Left lung (tissue), 10 donors: ENCODE results near the gene SERAC1. TPM values are rescaled to one million over a fixed set of nuclear protein-coding genes. Genes with fewer than 3 reads are reported as not detected.

Experiments
- ATAC-seq: fragments of 200-7000 bp; cut with Tn5 transposase; one replicate; pipeline ENCODE4 v1.9.1; 2020; ENCODE audit warnings: moderate library complexity
- DNase-seq, 4 donors: peaks; one replicate each; pipeline ENCODE4 v3.0.0-alpha.2; 2013 to 2020
- H3K27ac ChIP-seq, 2 donors: fragments of 200-600 bp; sonication (generic) in 1 of 2; one replicate each; pipeline versions ENCODE4 v1.5.0 to v1.8.0; 2020 to 2021
- H3K27me3 ChIP-seq, 2 donors: fragments of 200-600 bp; sonication (generic) in 1 of 2; one replicate each; pipeline versions ENCODE4 v1.5.0 to v1.8.0; 2020 to 2021
- H3K36me3 ChIP-seq, 2 donors: fragments of 200-600 bp; sonication (generic) in 1 of 2; one replicate each; pipeline versions ENCODE4 v1.5.0 to v1.8.0; 2020 to 2021
- H3K4me1 ChIP-seq, 2 donors: fragments of 200-600 bp; one replicate each; pipeline ENCODE4 v1.8.0; 2021
- H3K4me3 ChIP-seq, 2 donors: fragments of 200-600 bp; sonication (generic) in 1 of 2; one replicate each; pipeline versions ENCODE4 v1.5.0 to v1.8.0; 2020 to 2021; ENCODE audit warnings: mild to moderate bottlenecking in 1 of 2
- H3K9me3 ChIP-seq, 2 donors: fragments of 200-600 bp; sonication (generic) in 1 of 2; one replicate each; pipeline versions ENCODE4 v1.5.0 to v1.8.0; 2020 to 2021
- CTCF ChIP-seq, 2 donors: fragments of 200-600 bp; sonication (generic) in 1 of 2; IDR thresholded peaks; one replicate each; pipeline versions ENCODE4 v1.5.0 to v1.8.0; 2021; ENCODE audit warnings: antibody characterized with exemption in 2 of 2
- intact Hi-C, 2 donors: fragments of 100-400 bp; cut with DNase I; formaldehyde crosslinking; loops; one replicate each; pipeline versions ENCODE4 v1.11.2 to v1.14.2; 2022
- polyA plus RNA-seq, 6 donors: library from polyadenylated mRNA; unstranded; fragments of 120-200 nt; gene quantifications; one replicate each; pipeline ENCODE4 v1.2.1, GENCODE V29; 2013; ENCODE audit not compliant: insufficient read length in 6 of 6
- total RNA-seq, 2 donors: library from RNA; stranded (reverse); fragmentation: NEBNext Ultra II Directional; extraction: Animal tissue kit (Norgen Biotek cat#: 25700); gene quantifications; one replicate each; pipeline ENCODE4 v1.2.1, GENCODE V29; 2021
- donor health status: DM: no; HTN: yes; CAD: no.
- donor health status: DM: no; HTN: no; CAD: no.

SERAC1 gene
- total and polyA plus RNA-seq, 8 donors: 7.7 to 10.7 (median 9.2) TPM

DNA sequence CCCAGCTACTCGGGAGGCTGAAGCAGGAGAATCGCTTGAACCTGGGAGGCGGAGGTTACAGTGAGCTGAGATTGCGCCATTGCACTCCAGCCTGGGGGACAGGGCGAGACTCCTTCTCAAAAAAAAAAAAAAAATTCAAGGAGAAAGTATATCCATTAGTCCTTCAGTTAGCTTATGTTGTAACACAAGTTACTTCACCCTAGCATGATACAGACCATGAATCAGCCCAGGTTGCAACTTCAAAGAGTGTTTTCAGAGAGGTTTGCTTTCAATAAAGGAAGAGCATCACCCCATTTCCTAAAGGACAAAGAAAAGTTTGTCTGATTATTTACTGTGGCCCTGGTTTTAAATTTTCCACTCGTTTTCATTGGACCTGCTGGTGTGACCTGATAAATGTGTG, 73.0 kb downstream of the SERAC1 start:
- no peaks in the 10 kb centered on the region for H3K9me3 ChIP-seq
- H3K27ac ChIP-seq: no peak overlapping the region
- no peak for ATAC-seq
- H3K36me3 ChIP-seq: peaks cover 0 to 54% of the 10 kb centered on the region in 2 donors
- intact Hi-C loops: no loop called here
- H3K4me3 ChIP-seq: no peak overlapping the region
- DNase-seq: no peak
- H3K27me3 ChIP-seq: no peaks in the 10 kb centered on the region
- no peaks in the 10 kb centered on the region for H3K4me1 ChIP-seq
- no peak for TF ChIP-seq CTCF (IDR thresholded peaks at IDR 0.05)

GRCh38 chr6:158092806-158093205, 75.3 kb downstream of the SERAC1 start:
- Histone ChIP-seq H3K9me3 (no peaks in the 10 kb centered on the region), H3K4me1 (no peaks in the 10 kb centered on the region), H3K27me3 (no peaks in the 10 kb centered on the region), H3K36me3 (peaks cover 0 to 58% of the 10 kb centered on the region in 2 donors), H3K27ac (no peak overlapping the region), H3K4me3 (no peak overlapping the region)
- intact Hi-C loops: no loop called here
- no peak for ATAC-seq
- DNase-seq: no peak
- TF ChIP-seq CTCF (IDR thresholded peaks at IDR 0.05): no peak

DNA sequence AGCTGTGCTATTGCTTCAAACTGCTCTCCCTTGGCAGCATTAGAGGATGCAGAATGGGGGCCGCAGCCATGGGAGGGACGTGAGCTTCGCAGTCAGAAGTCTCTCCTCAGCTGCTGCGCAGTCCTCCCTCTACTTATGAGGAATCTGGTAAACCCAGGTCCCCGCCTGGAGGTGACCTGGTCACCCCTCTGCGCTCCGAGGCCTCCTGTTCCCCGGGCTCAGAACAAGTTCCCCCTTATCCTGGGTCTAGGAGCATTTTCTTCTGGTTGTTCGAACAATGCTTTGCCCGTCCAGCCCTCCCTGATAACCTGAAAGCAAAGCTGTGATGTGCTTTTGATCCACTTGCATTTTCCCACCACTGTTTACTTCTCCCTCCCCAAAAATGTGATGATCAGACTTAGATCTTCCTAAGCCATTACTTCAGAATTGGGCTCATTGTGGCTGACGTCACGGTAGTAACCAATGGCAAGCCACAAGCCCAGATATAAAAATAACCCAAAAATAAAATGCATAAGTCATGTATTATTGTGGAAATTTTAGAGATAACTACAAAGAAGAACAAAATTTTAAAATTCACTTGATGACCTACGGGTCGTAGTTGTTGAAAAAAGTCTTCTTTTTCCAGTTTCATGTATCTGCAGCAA, 80.7 kb downstream of the SERAC1 start:
- TF ChIP-seq CTCF (IDR thresholded peaks at IDR 0.05): no peak
- H3K27ac ChIP-seq: peak overlapping the region in 1 of 2 donors; percentile 66
- H3K9me3 ChIP-seq: no peaks in the 10 kb centered on the region
- no peak for ATAC-seq
- intact Hi-C loops: no loop called here
- H3K36me3 ChIP-seq: peaks cover 0 to 42% of the 10 kb centered on the region in 2 donors
- peaks cover 0 to 13% of the 10 kb centered on the region in 2 donors for H3K4me1 ChIP-seq
- H3K4me3 ChIP-seq: peak overlapping the region in 1 of 2 donors; percentile 14
- no peaks in the 10 kb centered on the region for H3K27me3 ChIP-seq
- DNase-seq: no peak

- Histone ChIP-seq H3K9me3 (no peaks in the 10 kb centered on the region), H3K4me3 (peak overlapping the region in 1 of 2 donors; percentile 14), H3K36me3 (peaks cover 0 to 40% of the 10 kb centered on the region in 2 donors), H3K27me3 (no peaks in the 10 kb centered on the region), H3K27ac (peak overlapping the region in 1 of 2 donors; percentile 66), H3K4me1 (peaks cover 0 to 17% of the 10 kb centered on the region in 2 donors)
- intact Hi-C loops: no loop called here
- DNase-seq (peak in 2 of 4 donors; percentile 30 to 64), ATAC-seq (peak; percentile 39)
- TF ChIP-seq CTCF (IDR thresholded peaks at IDR 0.05): no peak
Observed at GRCh38 chr6:158086504-158087223, 81.4 kb downstream of the SERAC1 start.

GRCh38 chr6:158086054-158086503, 82.0 kb downstream of the SERAC1 start:
- Histone ChIP-seq H3K36me3 (peaks cover 0 to 37% of the 10 kb centered on the region in 2 donors), H3K9me3 (no peaks in the 10 kb centered on the region), H3K4me1 (peaks cover 0 to 21% of the 10 kb centered on the region in 2 donors), H3K27me3 (no peaks in the 10 kb centered on the region), H3K4me3 (peak overlapping the region in 1 of 2 donors; percentile 14), H3K27ac (peak overlapping the region in 1 of 2 donors; percentile 66)
- no peak for TF ChIP-seq CTCF (IDR thresholded peaks at IDR 0.05)
- DNase-seq: no peak
- ATAC-seq: peak; percentile 36
- intact Hi-C loops: no loop called here
